Type B pancreatic cell (in vitro differentiated cells): ENCODE measurements around the gene TICAM2. TPM values are rescaled to one million over a fixed set of nuclear protein-coding genes. Genes with fewer than 3 reads are reported as not detected.

Source experiments
- DNase-seq: peaks from one replicate; pipeline ENCODE4 v3.0.0; 2021; ENCODE audit warnings: mixed read lengths; ENCODE audit not compliant: unreplicated experiment; ENCODE audit errors: extremely low spot score
- H3K27ac Mint-ChIP-seq: 2 replicates; pipeline ENCODE4 v1.8.0; 2021; ENCODE audit warnings: mild to moderate bottlenecking, mixed read lengths
- H3K27me3 Mint-ChIP-seq: 2 replicates; pipeline ENCODE4 v1.8.0; 2021; ENCODE audit warnings: mixed read lengths
- H3K36me3 Mint-ChIP-seq: 2 replicates; pipeline ENCODE4 v1.8.0; 2021; ENCODE audit warnings: mixed read lengths
- H3K4me1 Mint-ChIP-seq: one replicate; pipeline ENCODE4 v1.8.0; 2021; ENCODE audit warnings: mixed read lengths; ENCODE audit not compliant: unreplicated experiment
- H3K4me3 Mint-ChIP-seq: 2 replicates; pipeline ENCODE4 v1.8.0; 2021; ENCODE audit warnings: mild to moderate bottlenecking, mixed read lengths
- H3K9me3 Mint-ChIP-seq: 2 replicates; pipeline ENCODE4 v1.8.0; 2021; ENCODE audit warnings: mixed read lengths
- CTCF ChIP-seq: fragments of 200-600 bp; sonication (generic); conservative IDR thresholded peaks from 2 replicates; pipeline ENCODE4 v1.5.0; 2021; ENCODE audit warnings: antibody characterized with exemption, mild to moderate bottlenecking
- total RNA-seq: library from RNA; stranded (reverse); gene quantifications from 2 replicates; pipeline ENCODE4 v1.2.1, GENCODE V29; 2021; ENCODE audit warnings: low replicate concordance

Gene TICAM2
- total RNA-seq, 1 donor from 2014 or later: 1.1 TPM

DNA sequence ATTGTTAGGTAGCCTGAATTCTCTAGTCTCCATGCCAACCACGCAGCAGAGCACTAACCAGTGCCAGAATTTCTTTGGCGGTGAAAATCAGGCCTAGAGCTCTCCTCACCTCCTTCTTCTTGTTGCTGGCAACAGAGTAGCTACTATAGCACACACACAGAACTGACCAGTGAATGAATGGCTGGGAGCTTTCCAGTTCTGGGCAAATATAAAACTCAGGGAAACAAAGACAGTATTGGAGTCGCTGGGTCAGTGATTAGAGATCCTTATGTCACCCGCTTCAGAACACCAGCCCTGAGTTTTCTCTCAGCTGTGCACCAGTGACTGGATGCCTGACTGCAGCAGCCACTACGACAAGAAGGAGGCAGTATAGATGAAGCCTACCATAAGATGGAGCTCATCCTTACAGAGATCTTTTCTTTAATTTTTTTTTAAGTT lies 30.8 kb downstream of the TICAM2 start:
- Mint-ChIP-seq H3K4me3 (no peak overlapping the region), H3K27me3 (no peaks in the 10 kb centered on the region), H3K36me3 (no peaks in the 10 kb centered on the region), H3K4me1 (no peaks in the 10 kb centered on the region), H3K9me3 (no peaks in the 10 kb centered on the region), H3K27ac (no peak overlapping the region)
- no peak for DNase-seq
- TF ChIP-seq CTCF: no peak

- H3K27ac Mint-ChIP-seq: no peak overlapping the region
- TF ChIP-seq CTCF: no peak
- H3K36me3 Mint-ChIP-seq: no peaks in the 10 kb centered on the region
- no peaks in the 10 kb centered on the region for H3K9me3 Mint-ChIP-seq
- no peak for DNase-seq
- H3K27me3 Mint-ChIP-seq: no peaks in the 10 kb centered on the region
- H3K4me3 Mint-ChIP-seq: no peak overlapping the region
- no peaks in the 10 kb centered on the region for H3K4me1 Mint-ChIP-seq
Observed at GRCh38 chr5:115568668-115569067, 33.6 kb downstream of the TICAM2 start.

DNA sequence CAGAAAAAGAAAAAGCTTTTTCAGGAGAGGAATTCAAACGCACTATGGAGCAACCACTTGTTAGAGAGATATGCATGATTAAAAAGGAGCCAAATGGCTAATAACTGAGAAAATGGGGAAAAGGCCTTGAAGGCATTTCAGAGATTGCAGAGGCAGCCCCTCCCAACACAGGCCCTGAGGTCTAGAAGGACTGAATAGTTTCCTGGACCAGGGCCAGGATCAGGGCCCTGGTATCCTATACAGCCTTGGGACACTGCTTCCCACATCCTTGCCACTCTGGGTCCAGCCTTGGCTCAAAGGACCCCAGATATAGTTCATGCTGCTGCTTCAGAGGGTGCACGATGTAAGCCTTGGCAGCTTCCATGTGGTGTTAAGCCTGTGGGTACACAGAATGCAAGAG lies 37.0 kb downstream of the TICAM2 start:
- TF ChIP-seq CTCF: no peak
- no peak overlapping the region for H3K4me3 Mint-ChIP-seq
- DNase-seq: no peak
- H3K36me3 Mint-ChIP-seq: no peaks in the 10 kb centered on the region
- H3K27ac Mint-ChIP-seq: no peak overlapping the region
- H3K9me3 Mint-ChIP-seq: no peaks in the 10 kb centered on the region
- H3K27me3 Mint-ChIP-seq: no peaks in the 10 kb centered on the region
- H3K4me1 Mint-ChIP-seq: no peaks in the 10 kb centered on the region

- H3K27me3 Mint-ChIP-seq: no peaks in the 10 kb centered on the region
- no peak for DNase-seq
- no peaks in the 10 kb centered on the region for H3K36me3 Mint-ChIP-seq
- no peak overlapping the region for H3K4me3 Mint-ChIP-seq
- no peak overlapping the region for H3K27ac Mint-ChIP-seq
- peaks cover 7% of the 10 kb centered on the region for H3K4me1 Mint-ChIP-seq
- TF ChIP-seq CTCF: no peak
- no peaks in the 10 kb centered on the region for H3K9me3 Mint-ChIP-seq
Observed at GRCh38 chr5:115561176-115561575, 41.1 kb downstream of the TICAM2 start.

GRCh38 chr5:115559524-115559923 lies 42.8 kb downstream of the TICAM2 start:
- Mint-ChIP-seq H3K27ac (no peak overlapping the region), H3K4me3 (no peak overlapping the region), H3K36me3 (no peaks in the 10 kb centered on the region), H3K4me1 (peaks cover 7% of the 10 kb centered on the region), H3K27me3 (no peaks in the 10 kb centered on the region), H3K9me3 (no peaks in the 10 kb centered on the region)
- TF ChIP-seq CTCF: no peak
- no peak for DNase-seq

DNA sequence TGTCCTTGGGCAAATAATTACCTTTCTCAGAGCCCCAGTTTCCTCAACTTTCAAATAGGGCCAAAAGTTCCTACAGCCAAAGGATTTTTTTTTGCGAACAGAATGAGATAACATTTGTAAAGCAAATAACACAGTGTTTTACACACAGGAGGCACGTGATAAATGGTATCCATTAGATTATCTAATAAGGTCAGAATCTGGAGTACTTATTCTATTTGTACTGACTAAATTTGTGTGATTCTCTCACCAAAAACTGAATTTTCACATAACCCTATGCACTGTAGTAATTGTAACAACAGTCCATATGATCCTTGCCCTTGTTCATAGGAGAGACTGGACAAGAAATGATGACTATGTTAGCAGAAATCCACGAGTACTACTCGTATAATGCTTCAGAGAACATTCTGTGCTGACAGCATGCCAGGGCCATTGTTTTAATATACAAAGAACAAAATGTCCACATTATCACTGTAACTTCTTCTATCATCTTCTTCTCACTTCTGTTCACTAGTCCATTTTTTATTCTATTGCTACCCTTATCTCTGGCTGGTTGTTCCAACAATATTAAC lies 43.8 kb downstream of the TICAM2 start:
- Mint-ChIP-seq H3K4me3 (no peak overlapping the region), H3K36me3 (no peaks in the 10 kb centered on the region), H3K27me3 (no peaks in the 10 kb centered on the region), H3K4me1 (peaks cover 7% of the 10 kb centered on the region), H3K27ac (no peak overlapping the region), H3K9me3 (no peaks in the 10 kb centered on the region)
- DNase-seq: no peak
- no peak for TF ChIP-seq CTCF
